ENCODE data around the gene HNRNPL. TPM values are rescaled to one million over a fixed set of nuclear protein-coding genes. Genes with fewer than 3 reads are reported as not detected.

HNRNPL gene
- total and polyA plus RNA-seq, 9 of the 15 experiments (the other 6 are each of a cell fraction or from before 2014, with no cell fraction given), result 39.5 to 610 (median 299) TPM

GRCh38 chr19:38877781-38878574, 28.2 kb upstream of the HNRNPL start, which contains the start of gene RINL (continued):
- no peak for TF ChIP-seq ZNF398 (CRISPR knock-in tag; IDR thresholded peaks at IDR 0.05)
- no peak for TF ChIP-seq JUN (IDR thresholded peaks at IDR 0.05; ENCODE audit: borderline replicate concordance, low read depth, low read length)
- TF ChIP-seq JUN (CRISPR knock-in tag; IDR thresholded peaks at IDR 0.05; ENCODE audit: borderline replicate concordance), result no peak
- TF ChIP-seq GABPB1 (CRISPR knock-in tag; IDR thresholded peaks at IDR 0.05), result no peak
- TF ChIP-seq HBP1 (CRISPR knock-in tag; IDR thresholded peaks at IDR 0.05), result 0 out of 2 replicates have a peak, but pooled peaks have one; percentile 23
- no peak for TF ChIP-seq SRSF9 (IDR thresholded peaks at IDR 0.05; ENCODE audit: borderline replicate concordance, low read depth, low read length)
- TF ChIP-seq SREBF2 (CRISPR knock-in tag; IDR thresholded peaks at IDR 0.05), result no peak
- TF ChIP-seq RHOXF2B (CRISPR knock-in tag; conservative IDR thresholded peaks at IDR 0.05), result no peak
- TF ChIP-seq ZNF175 (CRISPR knock-in tag; IDR thresholded peaks at IDR 0.05; ENCODE audit: low read depth), result no peak
- TF ChIP-seq U2AF1 (optimal IDR thresholded peaks at IDR 0.05; ENCODE audit: low read depth, low read length), result no peak
- 0 out of 2 replicates have a peak, but pooled peaks have one; percentile 57 for TF ChIP-seq RREB1 (CRISPR knock-in tag; IDR thresholded peaks at IDR 0.05)
- TF ChIP-seq SMARCB1 (IDR thresholded peaks at IDR 0.05; ENCODE audit: insufficient read length, low read depth), result no peak
- TF ChIP-seq NUFIP1 (IDR thresholded peaks at IDR 0.05; ENCODE audit: partially characterized antibody), result no peak
- peak; percentile 48 for TF ChIP-seq KDM5B (IDR thresholded peaks at IDR 0.05; ENCODE audit: insufficient replicate concordance, low read depth, low read length)
- TF ChIP-seq MITF (IDR thresholded peaks at IDR 0.05), result no peak
